ENCODE results near the gene BICD1.

- TF ChIP-seq ZNF274 (IDR thresholded peaks at IDR 0.05; ENCODE audit: low read depth, low read length) (no peak), YY1 (IDR thresholded peaks at IDR 0.05; ENCODE audit: insufficient read depth, insufficient read length) (no peak)
Measured at GRCh38 chr12:32136404-32136803, 29.8 kb downstream of the BICD1 start.

Measured in NT2/D1 (cell line).